A549 (cell line): ENCODE measurements around the gene PDIA5.

Experiments used
- CEBPB ChIP-seq, 2 experiments: fragments of >200 bp in 1 of 2; sonication (Bioruptor Twin) in 1 of 2; formaldehyde crosslinking in 1 of 2; IDR thresholded peaks; 2 replicates each; pipeline ENCODE4 v1.6.1; 2012 to 2016
- EP300 ChIP-seq, 2 experiments: fragments of >200 bp; sonication (Bioruptor Twin); formaldehyde crosslinking; IDR thresholded peaks; 2 replicates in 1 of 2; 3 replicates in 1 of 2; pipeline ENCODE4 v1.6.1; 2016 to 2017
- HMGXB4 ChIP-seq: fragments of 250-450 bp; sonication (Bioruptor Pico); IDR thresholded peaks from 2 replicates; pipeline ENCODE4 v1.5.0; 2021; ENCODE audit warnings: mild to moderate bottlenecking, moderate library complexity, borderline replicate concordance
- HOXA7 ChIP-seq: fragments of 250-450 bp; sonication (Bioruptor Pico); IDR thresholded peaks from 2 replicates; pipeline ENCODE4 v1.5.0; 2020; ENCODE audit warnings: mild to moderate bottlenecking, moderate library complexity
- POLR2A ChIP-seq: IDR thresholded peaks from 2 replicates; pipeline ENCODE4 v1.6.1; 2012; ENCODE audit warnings: mild to moderate bottlenecking, low read length
- RARB ChIP-seq: fragments of 250-450 bp; sonication (Bioruptor Pico); IDR thresholded peaks from 2 replicates; pipeline ENCODE4 v1.8.0; 2021; ENCODE audit warnings: mild to moderate bottlenecking, moderate library complexity
- SMC3 ChIP-seq: fragments of >200 bp; sonication (Bioruptor Twin); formaldehyde crosslinking; IDR thresholded peaks from 3 replicates; pipeline ENCODE4 v1.6.1; 2018; ENCODE audit warnings: inconsistent platforms
- USF2 ChIP-seq: fragments of 450-650 bp; IDR thresholded peaks from 2 replicates; pipeline ENCODE4 v1.6.1; 2014; ENCODE audit warnings: antibody characterized with exemption
- ZFP36 ChIP-seq: fragments of 450-650 bp; IDR thresholded peaks from 2 replicates; pipeline ENCODE4 v1.6.1; 2014; ENCODE audit warnings: borderline replicate concordance; ENCODE audit not compliant: partially characterized antibody
- ZNF302 ChIP-seq: fragments of 250-450 bp; sonication (Bioruptor Pico); IDR thresholded peaks from 2 replicates; pipeline ENCODE4 v1.9.0; 2021; ENCODE audit warnings: inconsistent platforms, mild to moderate bottlenecking, moderate library complexity
- TF ChIP-seq, protein P1 (sequence below): fragments of >200 bp; sonication (Bioruptor Twin); formaldehyde crosslinking; IDR thresholded peaks from 3 replicates; pipeline ENCODE4 v1.5.1; 2016
- TF ChIP-seq, protein P2 (sequence below): IDR thresholded peaks from 2 replicates; pipeline ENCODE4 v1.6.1; 2012

- TF ChIP-seq CEBPB (IDR thresholded peaks at IDR 0.05) (no peak), EP300 (IDR thresholded peaks at IDR 0.05) (no peak), RARB (CRISPR knock-in tag) (no peak), POLR2A (no peak), HMGXB4 (no peak), HOXA7 (no peak), SMC3 (no peak), USF2 (peak; percentile 74), ZNF302 (CRISPR knock-in tag) (no peak), ZFP36 (no peak)
- TF ChIP-seq, protein P1, sequence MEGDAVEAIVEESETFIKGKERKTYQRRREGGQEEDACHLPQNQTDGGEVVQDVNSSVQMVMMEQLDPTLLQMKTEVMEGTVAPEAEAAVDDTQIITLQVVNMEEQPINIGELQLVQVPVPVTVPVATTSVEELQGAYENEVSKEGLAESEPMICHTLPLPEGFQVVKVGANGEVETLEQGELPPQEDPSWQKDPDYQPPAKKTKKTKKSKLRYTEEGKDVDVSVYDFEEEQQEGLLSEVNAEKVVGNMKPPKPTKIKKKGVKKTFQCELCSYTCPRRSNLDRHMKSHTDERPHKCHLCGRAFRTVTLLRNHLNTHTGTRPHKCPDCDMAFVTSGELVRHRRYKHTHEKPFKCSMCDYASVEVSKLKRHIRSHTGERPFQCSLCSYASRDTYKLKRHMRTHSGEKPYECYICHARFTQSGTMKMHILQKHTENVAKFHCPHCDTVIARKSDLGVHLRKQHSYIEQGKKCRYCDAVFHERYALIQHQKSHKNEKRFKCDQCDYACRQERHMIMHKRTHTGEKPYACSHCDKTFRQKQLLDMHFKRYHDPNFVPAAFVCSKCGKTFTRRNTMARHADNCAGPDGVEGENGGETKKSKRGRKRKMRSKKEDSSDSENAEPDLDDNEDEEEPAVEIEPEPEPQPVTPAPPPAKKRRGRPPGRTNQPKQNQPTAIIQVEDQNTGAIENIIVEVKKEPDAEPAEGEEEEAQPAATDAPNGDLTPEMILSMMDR, result no peak
- TF ChIP-seq, protein P2, sequence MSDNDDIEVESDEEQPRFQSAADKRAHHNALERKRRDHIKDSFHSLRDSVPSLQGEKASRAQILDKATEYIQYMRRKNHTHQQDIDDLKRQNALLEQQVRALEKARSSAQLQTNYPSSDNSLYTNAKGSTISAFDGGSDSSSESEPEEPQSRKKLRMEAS, result no peak
These were observed 278 bp upstream of the PDIA5 start for GRCh38 chr3:123066599-123066895.
